Stimulated activated CD8-positive, alpha-beta memory T cell treated with anti-CD3 and anti-CD28 coated beads, Interleukin-12 subunit alpha, Interleukin-12 subunit beta, amount 100 ng/mL, for 4 hours (primary cell): ENCODE data around the gene ZGLP1.
A peak's percentile ranks its signal among the peaks of the same experiment; 100 is the strongest.

Experiments
- DNase-seq: peaks from one replicate; pipeline ENCODE4 v3.0.0-alpha.2; 2020; ENCODE audit warnings: low read depth

ZGLP1 gene

GRCh38 chr19:10277795-10278589 lies 31.6 kb downstream of the ZGLP1 start:
- no peak for DNase-seq

- no peak for DNase-seq
Observed at GRCh38 chr19:10274589-10274988, 35.0 kb downstream of the ZGLP1 start.

GRCh38 chr19:10271543-10272086 lies 38.0 kb downstream of the ZGLP1 start:
- peak; percentile 24 for DNase-seq

GRCh38 chr19:10270616-10271394 lies 38.8 kb downstream of the ZGLP1 start, which contains the start of gene ICAM1:
Gene ICAM1, plus strand, starts transcription at chr19:10271120. Its CDS starts 40 bp downstream, at chr19:10271160.
- peak; percentile 65 for DNase-seq

GRCh38 chr19:10270180-10270615 lies 39.4 kb downstream of the ZGLP1 start:
- DNase-seq: peak; percentile 64

- peak; percentile 74 for DNase-seq
Observed at GRCh38 chr19:10269333-10270179, 40.1 kb downstream of the ZGLP1 start.

GRCh38 chr19:10268071-10268470 lies 41.5 kb downstream of the ZGLP1 start:
- no peak for DNase-seq

GRCh38 chr19:10266706-10267105 lies 42.9 kb downstream of the ZGLP1 start:
- DNase-seq: no peak

GRCh38 chr19:10262771-10263170 lies 46.8 kb downstream of the ZGLP1 start:
- no peak for DNase-seq

GRCh38 chr19:10260141-10260584 lies 49.5 kb downstream of the ZGLP1 start:
- no peak for DNase-seq

- peak; percentile 74 for DNase-seq
Observed at GRCh38 chr19:10259162-10259905, 50.3 kb downstream of the ZGLP1 start.

- no peak for DNase-seq
Observed at GRCh38 chr19:10258080-10258710, 51.4 kb downstream of the ZGLP1 start.

GRCh38 chr19:10256970-10257615 lies 52.5 kb downstream of the ZGLP1 start:
- no peak for DNase-seq

GRCh38 chr19:10256551-10256950 lies 53.1 kb downstream of the ZGLP1 start:
- no peak for DNase-seq

GRCh38 chr19:10255358-10255757 lies 54.3 kb downstream of the ZGLP1 start:
- DNase-seq: no peak
